ENCODE results near the gene LRP8. TPM values are rescaled to one million over a fixed set of nuclear protein-coding genes. Genes with fewer than 3 reads are reported as not detected.

Gene LRP8
- total and polyA plus RNA-seq, 9 of the 15 experiments (the other 6 are each of a cell fraction or from before 2014, with no cell fraction given), result 7.1 to 56.1 (median 31.3) TPM

DNA sequence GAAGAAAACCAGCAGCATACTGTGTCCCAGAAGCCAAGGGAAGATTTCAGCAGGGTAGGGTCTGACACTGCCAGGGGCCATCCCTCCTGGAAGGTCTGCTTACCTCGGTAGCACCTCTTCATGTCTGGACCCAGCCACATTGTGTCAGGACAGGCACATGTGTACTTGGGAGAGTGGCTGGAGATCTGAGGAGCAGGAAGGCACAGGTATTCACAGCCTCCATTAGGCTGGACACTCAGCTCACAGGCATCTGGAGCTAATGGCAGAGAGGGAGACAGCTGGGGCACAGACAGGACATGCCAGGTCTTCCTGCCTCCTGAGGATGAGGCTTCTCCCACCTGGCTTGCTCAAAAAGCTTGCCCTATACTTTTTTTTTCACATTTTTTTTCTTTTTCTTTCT, 69.7 kb downstream of the LRP8 start (continued):
- no peak for TF ChIP-seq RNF219 (CRISPR knock-in tag; IDR thresholded peaks at IDR 0.05)
- no peak for TF ChIP-seq FOXP1 (CRISPR knock-in tag; IDR thresholded peaks at IDR 0.05)
- TF ChIP-seq TFAM (CRISPR knock-in tag; conservative IDR thresholded peaks at IDR 0.05), result no peak
- no peak for TF ChIP-seq ZNF764 (CRISPR knock-in tag; IDR thresholded peaks at IDR 0.05; ENCODE audit: low read depth)
- no peak for TF ChIP-seq NR2C2 (CRISPR knock-in tag; IDR thresholded peaks at IDR 0.05)
- no peak for TF ChIP-seq NR2C2 (tag; IDR thresholded peaks at IDR 0.05)

DNA sequence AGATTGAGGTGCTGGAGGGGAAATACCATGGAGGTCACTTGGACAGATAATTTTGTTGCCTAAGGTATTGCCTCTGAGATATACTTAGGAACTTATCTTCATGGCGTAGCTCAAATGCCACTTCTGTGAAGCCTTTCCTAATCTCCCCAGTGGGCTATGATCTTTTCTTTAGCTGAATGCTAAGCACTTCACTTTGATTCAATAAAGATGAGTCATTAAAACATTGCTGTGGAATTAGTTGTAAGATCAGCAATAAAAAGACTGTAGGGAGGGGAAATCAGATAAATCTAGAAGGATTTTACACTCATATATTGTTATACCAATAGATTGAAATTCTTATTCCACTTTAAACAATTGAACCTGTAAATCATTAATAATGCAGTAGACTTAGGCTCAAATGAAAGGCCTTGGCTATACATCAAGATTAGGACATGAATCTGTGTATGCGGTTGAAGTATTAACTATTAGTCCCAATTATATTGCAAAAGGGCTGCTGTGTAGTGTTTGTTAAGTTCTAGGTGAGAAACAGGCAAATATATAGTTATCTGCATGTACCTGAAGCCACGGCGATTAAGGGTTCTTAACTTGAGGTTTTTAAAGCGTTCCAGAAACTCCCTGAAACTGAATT, 70.3 kb downstream of the LRP8 start:
- peak; percentile 19 for FAIRE-seq

More for the DNA sequence above, 70.3 kb downstream of the LRP8 start:
- H3K4me3 ChIP-seq, result no peak overlapping the region
- H2AFZ ChIP-seq (ENCODE audit: low read depth, low read length), result no peak overlapping the region
- peaks cover 97% of the 10 kb centered on the region for H3K36me3 ChIP-seq (ENCODE audit: control insufficient read depth, insufficient read depth, low read length)
- H3K27ac ChIP-seq (ENCODE audit: extremely low read depth, low read depth, low read length), result no peak overlapping the region
- H3K4me2 ChIP-seq (ENCODE audit: insufficient read depth, low read length), result no peak overlapping the region
- ATAC-seq, result no peak
- H3K27me3 ChIP-seq (ENCODE audit: control insufficient read depth in 2 of 2, insufficient read depth in 2 of 2, low read length in 2 of 2), result no peaks in the 10 kb centered on the region
- no peak for DNase-seq (ENCODE audit: extremely low read depth in 1 of 4, low spot score in 3 of 4)
- intact Hi-C loops (cut with micrococcal nuclease) (no loop called here), in situ Hi-C loops (cut with MboI) (no loop called here)
- no peaks in the 10 kb centered on the region for H3K79me2 ChIP-seq (ENCODE audit: control insufficient read depth, insufficient read depth, low read length)
- peaks cover 7% of the 10 kb centered on the region; the same call in 1 of the 2 replicates for H4K20me1 ChIP-seq (replicated peaks; ENCODE audit: control insufficient read depth, insufficient read depth, low read length)
- H3K9ac ChIP-seq (ENCODE audit: insufficient read depth in 1 of 2, low read depth in 2 of 2, low read length in 2 of 2), result no peak overlapping the region
- H3K9me1 ChIP-seq (ENCODE audit: control insufficient read depth, insufficient read depth, low read length), result peaks cover 4% of the 10 kb centered on the region
- CTCF ChIA-PET (ENCODE audit: low intra/inter-chr PET ratio), result no interaction called here
- H3K9me3 ChIP-seq (replicated peaks; ENCODE audit: control insufficient read depth, insufficient read depth, low read depth, low read length), result no peaks in the 10 kb centered on the region
- WGBS (ENCODE audit: insufficient coverage, low coverage, missing lambda C conversion rate), result 91% methylated on average over 5 of the region's 5 CpGs
- no TSS peak for BruUV-seq (replicated peaks)
- TF ChIP-seq ZNF316 (IDR thresholded peaks at IDR 0.05) (peak; percentile 64), MAFG (tag; conservative IDR thresholded peaks at IDR 0.05) (0 out of 2 replicates have a peak, but pooled peaks have one; percentile 20), HDAC3 (IDR thresholded peaks at IDR 0.05; ENCODE audit: borderline replicate concordance, partially characterized antibody) (no peak), C11orf30 (IDR thresholded peaks at IDR 0.05; ENCODE audit: low read depth) (peak; percentile 10; the same call in 1 of the 2 replicates)
- POLR2A ChIA-PET, result interaction anchor here (0.9 kb wide), 1 partner anchor 22 kb away, joined by 3 read pairs; no protein-coding TSS in a partner anchor
- H3K4me1 ChIP-seq (replicated peaks in 1 of 2; ENCODE audit: control insufficient read depth in 2 of 2, insufficient read depth in 2 of 2, low read length in 2 of 2), result peaks cover 0 to 6% of the 10 kb centered on the region in 2 experiments; a peak in 2 of 5 replicates

Measured in K562 (cell line).